Measurements from ENCODE around the gene ZNF883. TPM values are rescaled to one million over a fixed set of nuclear protein-coding genes. Genes with fewer than 3 reads are reported as not detected.
A peak's percentile ranks its signal among the peaks of the same experiment; 100 is the strongest.
"Not testable (repeated sequence)": the region's sequence is repeated elsewhere in the genome, so short reads cannot be mapped to it uniquely, and the experiment has no call there.

The ZNF883 gene
- 1 to 10 TPM in 2 of 4 donors, not detected in 2; 1.1 to 1.6 TPM for total RNA-seq

GRCh38 chr9:113011911-113012381, at the start of gene ZNF883:
ZNF883 (minus strand) TSS chr9:113012192.
- Histone ChIP-seq H3K4me1 (no peaks in the 10 kb centered on the region), H3K36me3 (no peaks in the 10 kb centered on the region), H3K27ac (no peak within 1 kb of the TSS), H3K9me3 (peaks cover 0 to 6% (median 2%) of the 10 kb centered on the region in 4 donors), H3K27me3 (no peaks in the 10 kb centered on the region), H3K4me3 (peak within 1 kb of the TSS in 2 of 4 donors; percentile 31 to 35)
- peak in 1 of 3 donors; percentile 58 for DNase-seq
- TF ChIP-seq POLR2A (IDR thresholded peaks at IDR 0.05) (no peak), CTCF (IDR thresholded peaks at IDR 0.05) (no peak)

DNA sequence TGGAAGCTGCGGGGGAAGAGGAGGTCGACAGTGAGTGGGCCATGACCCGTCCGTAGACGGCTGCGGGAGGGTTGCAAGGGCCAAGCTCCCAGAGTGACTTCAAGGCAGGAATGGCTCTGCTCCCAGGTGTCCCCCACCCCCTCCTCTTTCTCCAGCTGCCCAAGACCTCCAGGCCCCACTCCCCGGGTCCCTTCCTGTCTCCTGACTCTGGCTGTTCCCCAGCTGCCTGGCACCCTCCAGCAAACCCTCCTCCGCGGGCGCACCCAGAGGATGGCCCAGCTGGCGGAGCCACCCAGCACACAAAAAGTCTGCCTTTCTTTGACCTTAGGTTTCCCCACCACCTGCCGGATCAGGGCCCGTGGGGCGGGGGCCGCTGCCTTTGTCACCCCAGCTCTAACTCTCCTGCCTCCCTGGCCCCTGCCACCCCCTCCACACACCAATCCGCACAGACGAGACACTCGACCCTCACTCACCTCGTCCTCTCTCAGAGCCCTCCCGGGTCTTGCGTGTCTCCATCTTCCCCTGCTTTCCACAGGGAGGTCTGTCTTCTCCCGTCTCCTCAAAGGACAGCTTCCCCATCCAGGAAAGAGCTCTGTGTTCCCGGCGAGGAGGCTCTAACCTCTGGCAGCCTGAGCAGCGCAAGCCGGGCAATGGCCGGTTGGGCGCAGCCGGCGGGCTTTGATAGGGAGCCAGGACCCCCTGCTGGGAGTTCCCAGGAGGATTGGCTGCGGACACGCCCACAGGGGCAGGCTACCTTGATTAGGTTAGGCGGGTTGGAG, 49.3 kb upstream of the ZNF883 start:
- H3K27me3 ChIP-seq, H3K36me3 ChIP-seq, H3K4me3 ChIP-seq, H3K4me1 ChIP-seq, H3K27ac ChIP-seq: not testable (repeated sequence)
- peaks cover 0 to 29% (median 12%) of the 10 kb centered on the region in 4 donors for H3K9me3 ChIP-seq
- peak in 1 of 3 donors; percentile 71 for DNase-seq

DNA sequence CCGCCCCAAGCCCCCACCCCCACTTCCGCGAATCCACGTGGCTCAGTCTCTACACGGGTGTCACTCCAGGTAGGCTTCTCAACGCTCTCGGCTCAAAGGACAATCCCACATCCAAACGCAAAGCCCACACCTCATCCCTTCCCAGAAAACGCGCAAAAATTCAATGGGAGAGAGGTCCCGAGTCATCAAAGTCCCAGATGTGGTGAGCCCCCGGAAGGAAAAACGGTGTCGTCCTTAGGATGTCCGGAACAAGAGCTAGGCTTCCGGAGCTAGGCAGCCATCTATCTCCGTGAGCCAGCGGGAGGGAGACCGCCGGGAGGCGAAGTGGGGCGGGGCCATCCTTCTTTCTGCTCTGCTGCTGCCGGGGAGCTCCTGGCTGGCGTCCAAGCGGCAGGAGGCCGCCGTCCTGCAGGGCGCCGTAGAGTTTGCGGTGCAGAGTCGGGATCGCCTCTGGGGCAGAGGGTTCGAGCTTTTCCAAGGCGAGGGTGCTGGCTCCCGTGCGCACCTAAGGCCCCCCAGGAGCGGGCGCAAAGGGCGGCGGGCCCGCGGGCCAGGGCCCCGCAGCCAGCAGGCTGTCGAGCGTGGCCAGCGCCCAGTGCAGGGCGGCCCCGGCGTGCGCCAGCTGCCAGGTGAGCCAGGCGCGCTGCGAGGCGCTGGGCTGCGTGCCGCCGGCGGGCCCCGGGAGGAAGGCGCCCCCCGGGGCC, 47.7 kb upstream of the ZNF883 start:
- peak in 1 of 3 donors; percentile 46 for DNase-seq
- H3K4me1 ChIP-seq, H3K4me3 ChIP-seq, H3K27ac ChIP-seq, H3K36me3 ChIP-seq, H3K27me3 ChIP-seq: not testable (repeated sequence)
- peaks cover 0 to 42% (median 12%) of the 10 kb centered on the region in 4 donors for H3K9me3 ChIP-seq

GRCh38 chr9:113057193-113057592, 45.2 kb upstream of the ZNF883 start:
- TF ChIP-seq CTCF (IDR thresholded peaks at IDR 0.05) (no peak), POLR2A (IDR thresholded peaks at IDR 0.05) (no peak)
- H3K4me3 ChIP-seq, result peak overlapping the region; percentile 57 to 64 (median 62)
- H3K27ac ChIP-seq, result peak overlapping the region in 1 of 4 donors; percentile 52
- H3K9me3 ChIP-seq, result peaks cover 0 to 62% (median 16%) of the 10 kb centered on the region in 4 donors
- no peak for DNase-seq
- H3K4me1 ChIP-seq, result no peaks in the 10 kb centered on the region
- H3K27me3 ChIP-seq, result no peaks in the 10 kb centered on the region
- H3K36me3 ChIP-seq, result no peaks in the 10 kb centered on the region

- H3K9me3 ChIP-seq, result peaks cover 0 to 66% (median 18%) of the 10 kb centered on the region in 4 donors
Observed at GRCh38 chr9:113056191-113057106, 44.5 kb upstream of the ZNF883 start, which contains the start of gene ZFP37. ZFP37 (minus strand) TSS chr9:113056724; CDS start chr9:113056688, 36 bp downstream.

More at GRCh38 chr9:113056191-113057106, 44.5 kb upstream of the ZNF883 start, which contains the start of gene ZFP37:
- H3K27me3 ChIP-seq, result no peaks in the 10 kb centered on the region
- TF ChIP-seq POLR2A (IDR thresholded peaks at IDR 0.05) (no peak), CTCF (IDR thresholded peaks at IDR 0.05) (no peak)
- peak within 1 kb of the TSS in 3 of 4 donors; percentile 49 to 52 (median 52) for H3K27ac ChIP-seq
- peak; percentile 79 to 94 (median 81) for DNase-seq
- H3K4me1 ChIP-seq, result no peaks in the 10 kb centered on the region
- H3K4me3 ChIP-seq, result peak within 1 kb of the TSS; percentile 57 to 64 (median 62)
- no peaks in the 10 kb centered on the region for H3K36me3 ChIP-seq

Data from Peyer's patch (tissue), 4 donors.